NCI-H146 treated with DMSO at 0.1 percent for 48 hours (cell line): Measurements from ENCODE around the gene CMSS1.

Experiments used
- DNase-seq: peaks from one replicate; lab custom pipeline; 2025; ENCODE audit not compliant: unreplicated experiment; lab: John Stamatoyannopoulos, UW

The CMSS1 gene

GRCh38 chr3:99873269-99874102 lies 55.8 kb downstream of the CMSS1 start:
- no peak for DNase-seq

GRCh38 chr3:99874237-99875002 lies 56.8 kb downstream of the CMSS1 start:
- no peak for DNase-seq

GRCh38 chr3:99875581-99875928 lies 57.9 kb downstream of the CMSS1 start:
- DNase-seq = no peak

- peak; percentile 24 for DNase-seq
These were observed 58.5 kb downstream of the CMSS1 start for GRCh38 chr3:99875929-99876841.

GRCh38 chr3:99877031-99877579 lies 59.4 kb downstream of the CMSS1 start:
- no peak for DNase-seq

- DNase-seq = no peak
These were observed 60.3 kb downstream of the CMSS1 start for GRCh38 chr3:99878005-99878404.

- DNase-seq = no peak
These were observed 61.6 kb downstream of the CMSS1 start for GRCh38 chr3:99879275-99879674.

- no peak for DNase-seq
These were observed 63.5 kb downstream of the CMSS1 start for GRCh38 chr3:99881121-99881524.

- no peak for DNase-seq
These were observed 64.9 kb downstream of the CMSS1 start for GRCh38 chr3:99882436-99883137.

- no peak for DNase-seq
These were observed 65.4 kb downstream of the CMSS1 start for GRCh38 chr3:99883138-99883461.

- DNase-seq = no peak
These were observed 66.0 kb downstream of the CMSS1 start for GRCh38 chr3:99883693-99884092.

- DNase-seq = no peak
These were observed 66.8 kb downstream of the CMSS1 start for GRCh38 chr3:99884484-99884883.

- no peak for DNase-seq
These were observed 67.4 kb downstream of the CMSS1 start for GRCh38 chr3:99885085-99885484.

- DNase-seq = no peak
These were observed 68.2 kb downstream of the CMSS1 start for GRCh38 chr3:99885851-99886250.

- no peak for DNase-seq
These were observed 74.1 kb downstream of the CMSS1 start for GRCh38 chr3:99891610-99892285.

- DNase-seq = no peak
These were observed 74.7 kb downstream of the CMSS1 start for GRCh38 chr3:99892332-99892731.

- no peak for DNase-seq
These were observed 77.6 kb downstream of the CMSS1 start for GRCh38 chr3:99895131-99895696.

GRCh38 chr3:99895703-99896441 lies 78.2 kb downstream of the CMSS1 start:
- DNase-seq = peak; percentile 45

- peak; percentile 38 for DNase-seq
These were observed 78.8 kb downstream of the CMSS1 start for GRCh38 chr3:99896482-99896881.
